ENCODE data around the gene NAA80. TPM values are rescaled to one million over a fixed set of nuclear protein-coding genes. Genes with fewer than 3 reads are reported as not detected.

NAA80 gene
- total RNA-seq, 1 experiment from 2014 or later = 6.0 TPM

DNA sequence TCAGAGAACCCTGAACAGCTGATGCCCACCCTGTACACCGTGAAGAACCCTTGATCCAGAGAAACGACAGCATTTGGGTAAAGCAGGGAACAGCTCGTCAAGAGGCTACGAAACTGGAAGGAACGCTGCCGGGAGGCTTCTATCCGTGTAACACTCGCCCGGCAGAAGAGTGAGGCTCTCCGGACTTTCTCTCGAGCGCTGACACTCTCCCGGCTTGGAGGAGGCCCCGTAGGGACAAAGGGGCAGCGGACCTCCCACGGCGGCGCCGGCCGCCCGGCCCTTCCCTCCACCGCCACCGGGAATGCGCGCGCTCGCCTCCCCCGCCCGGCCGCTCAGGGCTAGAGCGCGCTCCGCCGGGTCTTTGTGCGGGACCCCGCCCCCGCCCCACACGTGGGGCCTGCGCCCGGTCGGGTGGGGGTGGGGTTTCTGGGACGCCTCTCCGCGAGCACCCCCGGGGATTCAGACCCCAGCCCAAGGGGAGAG, 21.7 kb upstream of the NAA80 start:
- Histone ChIP-seq H2AK5ac (ENCODE audit: insufficient read length, low read length) (no peak overlapping the region), H3K4me2 (ENCODE audit: insufficient read depth, insufficient read length, low read length) (peak overlapping the region; percentile 83), H3K23me2 (ENCODE audit: insufficient read length, low read depth, low read length, poor library complexity, severe bottlenecking) (peaks cover 15% of the 10 kb centered on the region), H4K5ac (ENCODE audit: insufficient read length, low read depth, low read length) (no peak overlapping the region), H3K4me1 (ENCODE audit: insufficient read depth, low read length) (peaks cover 6% of the 10 kb centered on the region; the same call in 1 of the 2 replicates), H2AFZ (ENCODE audit: low read length) (no peak overlapping the region), H3K14ac (ENCODE audit: insufficient read depth, low read length) (peak overlapping the region; percentile 87; the same call in 1 of the 2 replicates), H3K23ac (ENCODE audit: insufficient read length, low read depth, low read length) (no peak overlapping the region), H4K91ac (ENCODE audit: insufficient read length, low read depth, low read length) (no peak overlapping the region), H3K18ac (ENCODE audit: insufficient read length, low read depth, low read length) (no peak overlapping the region), H3K9ac (ENCODE audit: extremely low read depth, insufficient read length, low read length) (peak overlapping the region; percentile 72), H3K4ac (ENCODE audit: low read depth, low read length) (no peak overlapping the region), H3K56ac (ENCODE audit: insufficient read length, low read depth, low read length) (no peak overlapping the region), H3K27me3 (ENCODE audit: insufficient read depth, low read length) (no peaks in the 10 kb centered on the region), H2BK20ac (ENCODE audit: low read depth, low read length, poor library complexity, severe bottlenecking) (no peak overlapping the region), H3T11ph (ENCODE audit: low read length) (no peak overlapping the region), H3K79me2 (ENCODE audit: insufficient read depth, low read length) (peaks cover 5% of the 10 kb centered on the region; the same call in 1 of the 2 replicates), H4K8ac (replicated peaks; ENCODE audit: insufficient read length, low read depth, low read length) (no peak overlapping the region), H3K27ac (ENCODE audit: insufficient read length, low read depth, low read length) (no peak overlapping the region), H2BK120ac (ENCODE audit: low read depth, low read length, poor library complexity, severe bottlenecking) (no peak overlapping the region), H2BK5ac (ENCODE audit: insufficient read length, low read length) (no peak overlapping the region), H2BK15ac (ENCODE audit: low read depth, low read length) (no peak overlapping the region), H3K79me1 (ENCODE audit: insufficient read depth, low read depth, low read length, poor library complexity, severe bottlenecking) (no peaks in the 10 kb centered on the region), H2BK12ac (ENCODE audit: insufficient read length, low read depth, low read length) (no peak overlapping the region), H4K20me1 (ENCODE audit: control insufficient read depth, insufficient read depth, insufficient read length) (no peaks in the 10 kb centered on the region), H3K9me3 (ENCODE audit: control insufficient read depth, low read depth, low read length) (no peaks in the 10 kb centered on the region)
- no CpG with 5 or more reads among the region's 45 CpGs for WGBS (ENCODE audit: extremely low coverage, insufficient read length, low lambda C conversion rate)
- peak overlapping the region; percentile 85 to 97 for H3K4me3 Mint-ChIP-seq
- DNase-seq = peak; percentile 80
- H3K27me3 Mint-ChIP-seq (ENCODE audit: low read depth) = no peaks in the 10 kb centered on the region
- no peak; the same call in 2 of the 3 replicates for TF ChIP-seq CTCF (conservative IDR thresholded peaks at IDR 0.05)
- peaks cover 37 to 58% (median 47%) of the 10 kb centered on the region in 3 experiments for H3K36me3 Mint-ChIP-seq (ENCODE audit: insufficient read depth in 1 of 3, low read depth in 3 of 3)
- peaks cover 27 to 42% of the 10 kb centered on the region in 2 experiments for H3K4me1 Mint-ChIP-seq
- H3K9me3 Mint-ChIP-seq = no peaks in the 10 kb centered on the region
- peak overlapping the region; percentile 76 to 93 (median 92); a peak in 6 of 7 replicates for H3K27ac Mint-ChIP-seq

Data from H9 (cell line).